ENCODE results near the gene SMARCD3. TPM values are rescaled to one million over a fixed set of nuclear protein-coding genes. Genes with fewer than 3 reads are reported as not detected.

Gene SMARCD3
- total RNA-seq, 1 donor from 2014 or later: 59.0 TPM

DNA sequence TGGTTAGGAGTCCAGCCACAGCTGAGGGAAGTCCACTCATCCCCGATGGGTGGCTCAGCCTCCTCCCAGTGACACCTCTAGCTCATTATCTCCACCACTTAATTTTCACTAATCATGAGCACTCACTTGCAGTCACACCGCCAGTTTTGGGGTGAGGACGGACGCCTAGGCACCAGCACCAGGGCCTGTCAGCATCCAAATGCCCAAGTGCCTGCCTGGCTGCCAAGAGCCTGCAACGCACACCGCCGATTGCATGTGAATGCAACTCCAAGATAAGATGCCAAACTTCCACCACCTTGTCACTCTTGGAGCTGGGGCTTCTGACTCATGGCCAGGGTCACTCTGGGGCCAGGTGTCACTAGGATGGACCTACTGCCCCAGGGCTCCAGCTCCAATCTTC is 24.4 kb upstream of the SMARCD3 start:
- DNase-seq (ENCODE audit: low spot score): no peak

DNA sequence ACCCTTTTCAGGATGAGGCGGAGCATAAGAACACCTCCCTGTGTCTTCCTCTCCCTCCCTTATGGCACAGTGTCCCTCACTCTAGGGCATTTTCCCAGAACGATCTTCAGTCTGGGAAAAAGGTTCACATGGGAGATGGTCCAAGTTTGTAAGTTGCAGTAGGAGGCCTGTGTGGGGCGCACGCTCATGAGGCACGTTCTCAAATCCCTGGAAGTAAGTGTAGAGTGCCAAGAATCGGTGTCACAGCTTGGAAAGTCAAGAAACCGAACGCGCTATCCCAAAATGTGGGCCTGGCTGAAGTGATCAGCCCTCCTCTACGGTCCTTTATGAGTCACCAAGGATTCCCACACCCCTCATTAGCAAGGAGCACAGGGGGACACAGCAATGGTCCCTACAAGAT is 23.9 kb upstream of the SMARCD3 start:
- DNase-seq (ENCODE audit: low spot score): no peak

DNA sequence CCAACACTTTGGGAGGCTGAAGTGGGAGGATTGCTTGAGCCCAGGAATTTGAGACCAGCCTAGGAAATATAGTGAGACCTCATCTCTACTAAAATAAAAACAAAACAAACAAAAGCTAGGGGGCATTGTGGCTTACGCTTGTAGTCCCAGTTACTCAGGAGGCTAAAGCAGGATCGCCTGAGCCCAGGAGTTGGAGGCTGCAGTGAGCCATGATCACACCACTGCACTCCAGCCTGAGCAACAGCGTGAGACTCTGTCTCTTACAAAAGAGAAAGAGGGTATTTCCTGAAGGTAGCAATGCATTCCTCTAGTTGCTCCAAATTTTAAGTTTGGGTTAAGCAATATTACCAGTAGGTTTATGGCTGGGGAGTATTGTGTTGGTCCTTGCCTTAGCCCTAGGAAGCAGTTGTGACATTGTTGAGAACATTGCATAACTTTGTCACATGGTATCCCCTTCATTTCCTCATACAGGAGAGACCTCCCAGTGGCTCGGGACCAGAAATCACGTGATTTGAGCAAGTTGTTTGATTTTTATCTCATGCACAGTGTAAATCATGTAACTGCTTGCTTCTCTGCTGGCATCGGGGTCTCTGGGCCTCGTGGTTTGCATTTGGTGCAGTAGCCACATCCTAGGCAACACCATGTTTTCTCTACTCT is 23.3 kb upstream of the SMARCD3 start:
- DNase-seq (ENCODE audit: low spot score): peak; percentile 31

DNA sequence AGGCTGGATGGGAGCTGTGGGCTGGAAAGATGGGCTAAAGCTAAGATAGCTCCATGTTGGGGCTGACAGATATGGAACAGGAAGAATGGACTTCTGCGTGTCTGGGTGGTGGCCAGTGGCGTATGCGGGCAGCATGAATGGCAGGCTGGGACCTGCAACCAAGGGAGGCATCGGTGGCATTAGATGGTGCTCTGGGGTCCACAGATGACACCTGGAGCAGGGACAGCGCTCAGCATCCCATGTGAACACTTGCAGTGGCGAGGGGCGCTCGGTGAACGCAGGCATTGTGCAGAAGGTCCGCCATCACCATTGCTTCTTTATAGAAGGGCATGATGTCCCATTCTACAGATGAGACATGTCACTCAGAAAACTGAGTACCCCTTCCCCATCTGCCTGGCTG is 21.0 kb upstream of the SMARCD3 start:
- no peak for DNase-seq (ENCODE audit: low spot score)

DNA sequence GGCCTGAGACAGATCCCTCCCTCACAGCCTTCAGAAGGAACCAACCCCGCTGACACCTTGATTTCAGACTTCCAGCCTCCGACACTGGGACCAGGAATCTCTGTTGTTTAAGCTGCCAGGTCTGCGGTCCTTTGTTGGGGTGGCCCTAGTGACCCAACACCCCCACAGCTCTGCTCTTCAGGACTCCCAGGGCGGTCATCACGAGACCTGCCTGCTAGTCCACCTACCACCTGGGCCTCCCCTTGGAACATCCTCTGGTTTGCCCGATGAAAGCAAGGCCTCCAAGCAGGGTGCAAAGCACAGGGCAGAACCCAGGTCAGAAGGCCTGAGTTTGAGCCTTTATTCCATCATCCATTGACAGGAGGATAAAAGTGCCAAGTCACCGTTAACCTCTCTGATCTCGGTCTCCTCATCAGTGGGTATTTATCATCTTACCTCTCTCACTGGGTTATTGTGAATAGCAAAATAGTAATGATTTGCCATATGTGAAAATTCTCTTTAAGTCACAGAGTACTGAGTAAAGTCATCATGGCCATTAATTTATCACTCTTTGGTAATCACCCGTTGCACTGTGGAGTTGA is 16.9 kb upstream of the SMARCD3 start:
- DNase-seq (ENCODE audit: low spot score): no peak

DNA sequence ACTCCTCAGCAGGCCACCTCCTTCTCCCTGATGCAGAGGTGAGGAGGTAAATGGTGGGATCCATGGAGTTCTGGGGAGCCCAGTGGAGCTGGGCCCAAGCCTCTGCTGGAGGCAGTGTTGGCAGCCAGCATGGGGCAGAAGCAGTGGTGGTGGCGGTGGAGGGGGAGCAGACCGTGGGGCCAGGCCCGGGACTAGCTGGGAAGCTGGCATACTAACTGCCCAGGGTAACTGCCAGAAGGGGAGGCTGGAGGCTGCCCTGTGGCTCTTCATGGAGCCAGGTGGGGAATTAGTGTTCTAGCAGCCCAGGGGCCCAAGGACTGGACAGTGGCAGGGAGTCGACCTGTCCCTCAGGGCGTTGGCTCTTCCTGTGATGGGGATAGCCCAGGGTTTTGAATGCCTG is 16.1 kb upstream of the SMARCD3 start:
- DNase-seq (ENCODE audit: low spot score): no peak

DNA sequence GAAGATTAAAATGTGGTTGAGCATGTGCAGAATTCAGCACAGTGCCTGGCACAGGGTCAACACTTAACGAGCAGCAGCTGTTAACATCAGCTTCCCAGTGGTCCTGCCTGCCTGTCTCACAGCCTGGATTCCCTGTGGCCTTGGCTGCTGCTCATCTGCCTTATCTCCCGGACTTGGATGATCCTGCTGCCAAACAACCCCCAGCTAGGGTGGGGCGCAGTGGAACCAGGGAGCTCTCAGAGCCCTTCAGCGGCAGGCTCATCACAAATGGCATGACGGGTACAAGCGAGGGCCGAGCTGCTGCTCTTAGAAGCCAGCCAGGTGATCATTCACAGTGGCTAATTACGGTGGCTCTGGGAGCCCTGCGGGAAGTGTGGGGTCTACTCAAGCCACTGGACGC is 13.0 kb upstream of the SMARCD3 start:
- DNase-seq (ENCODE audit: low spot score): peak; percentile 88

DNA sequence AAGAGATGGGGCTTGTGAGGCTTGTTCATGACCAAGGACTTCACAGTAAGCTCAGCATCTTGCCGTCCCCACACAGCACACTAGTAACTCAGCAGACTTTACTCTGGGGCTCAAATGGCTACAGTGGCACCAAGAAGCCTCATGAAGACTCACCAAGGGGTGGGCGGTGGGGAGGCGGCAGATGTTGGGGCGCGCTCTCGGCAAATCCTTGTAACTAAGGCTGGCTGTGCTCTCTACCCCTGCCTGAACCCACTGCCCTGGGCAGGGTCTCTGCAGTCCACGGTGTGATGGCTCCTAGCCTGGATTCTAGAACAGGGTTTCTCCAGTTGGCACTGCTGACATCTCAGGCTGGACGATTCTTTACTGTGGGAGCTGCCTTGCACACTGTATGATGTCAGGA is 12.4 kb upstream of the SMARCD3 start:
- no peak for DNase-seq (ENCODE audit: low spot score)

DNA sequence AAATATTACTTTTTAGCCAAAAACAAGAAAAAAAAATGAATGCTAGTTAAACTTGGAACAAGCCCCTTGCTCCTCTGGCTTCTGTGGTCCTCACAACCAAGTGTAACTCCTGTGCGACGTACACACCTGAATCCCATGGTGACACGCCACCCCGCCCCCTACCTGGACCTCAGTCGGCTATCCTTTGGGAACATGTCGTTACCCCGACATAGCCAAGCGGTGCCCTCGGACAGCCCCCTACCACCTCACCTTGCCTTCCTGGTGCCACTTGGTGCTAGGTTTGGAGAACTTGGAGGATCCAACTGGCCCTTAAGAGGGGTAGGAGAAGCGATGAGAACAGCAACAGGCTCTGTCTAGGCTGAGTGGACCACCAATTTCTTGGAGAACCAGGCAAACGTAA is 12.0 kb upstream of the SMARCD3 start:
- DNase-seq (ENCODE audit: low spot score): no peak

DNA sequence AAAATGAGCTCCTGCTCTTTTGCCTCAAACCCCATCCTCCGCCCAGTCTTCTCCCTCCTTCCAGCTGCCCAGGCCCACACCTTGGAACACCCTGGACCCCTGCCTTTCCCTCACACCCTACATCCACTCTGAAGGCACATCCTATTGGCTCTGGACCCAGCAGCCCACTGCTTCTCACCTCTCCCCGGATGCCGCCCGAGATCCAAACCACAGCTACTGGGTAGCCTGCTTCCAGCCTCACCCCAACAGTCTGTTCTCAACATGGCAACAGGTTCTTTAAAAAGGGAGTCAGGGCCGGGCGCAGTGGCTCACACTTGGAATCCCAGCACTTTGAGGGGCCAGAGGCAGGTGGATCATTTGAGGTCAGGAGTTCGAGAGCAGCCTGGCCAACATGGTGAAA is 9.5 kb upstream of the SMARCD3 start:
- DNase-seq (ENCODE audit: low spot score): no peak

DNA sequence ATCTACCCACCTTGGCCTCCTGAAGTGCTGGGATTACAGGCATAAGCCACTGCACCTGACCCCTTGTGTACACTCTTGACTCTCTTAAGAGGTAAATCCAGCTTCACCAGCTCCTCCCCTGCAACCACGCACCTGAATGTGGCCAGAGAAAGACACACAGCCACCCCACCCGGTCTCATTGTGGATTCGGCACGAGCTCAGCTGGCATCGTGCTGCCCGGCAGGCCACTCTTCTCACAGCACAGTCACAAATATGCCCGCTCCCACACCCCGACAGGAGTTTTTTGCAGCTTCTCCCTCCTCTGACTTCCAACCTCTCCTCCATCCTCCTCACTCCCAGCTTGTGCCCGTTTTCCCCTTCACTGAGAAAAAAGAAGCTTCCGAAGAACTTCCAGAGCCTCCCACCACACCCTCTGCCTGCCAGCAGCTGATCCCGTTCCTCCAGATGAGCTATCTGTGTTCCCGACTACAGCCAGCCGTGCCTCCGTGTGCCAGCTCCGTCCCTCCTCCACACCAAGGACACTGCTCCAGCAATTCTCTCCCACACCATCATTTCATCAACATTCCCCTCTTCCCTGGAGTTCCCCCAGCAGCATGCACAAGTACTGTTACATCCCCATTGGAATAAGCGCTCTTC is 8.0 kb upstream of the SMARCD3 start:
- DNase-seq (ENCODE audit: low spot score): no peak

DNA sequence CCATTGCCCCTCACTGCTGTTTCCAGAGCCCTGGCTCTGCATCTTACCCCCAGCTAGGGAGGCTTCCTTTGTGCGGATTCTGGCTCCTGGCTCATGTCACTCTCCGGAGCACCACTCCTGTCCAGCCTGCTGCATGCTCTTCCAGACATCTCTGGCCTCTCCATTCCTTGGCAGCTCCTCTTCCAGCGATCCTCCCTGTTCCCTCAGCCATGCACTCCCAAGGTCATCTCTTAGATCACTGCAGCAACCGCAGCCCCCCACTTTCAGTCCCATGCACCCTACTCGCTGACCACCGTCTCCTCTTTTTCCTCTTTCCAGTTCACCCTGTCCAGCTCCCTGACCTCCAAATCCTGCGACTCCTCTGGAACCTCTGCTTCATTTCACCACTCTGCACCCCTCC is 6.9 kb upstream of the SMARCD3 start:
- no peak for DNase-seq (ENCODE audit: low spot score)

DNA sequence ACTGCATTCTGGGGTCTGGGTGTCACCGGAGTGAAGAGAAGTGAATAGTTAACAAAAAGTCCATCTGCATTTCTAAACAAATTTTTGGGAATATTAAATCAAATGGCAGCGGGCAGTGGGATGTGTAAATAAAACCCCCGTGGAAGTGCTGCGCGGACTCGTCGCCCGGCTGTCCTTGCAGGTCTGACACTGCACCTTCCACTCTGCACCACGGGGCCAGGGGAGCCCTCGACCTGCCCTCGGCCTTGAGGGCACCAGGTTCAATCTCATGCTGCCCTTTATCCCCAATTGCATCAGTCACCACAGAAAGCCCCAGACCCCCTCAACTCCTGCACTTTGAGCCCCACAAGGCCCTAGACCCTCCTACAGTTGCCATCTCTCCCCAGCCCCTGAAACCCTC is 6.4 kb upstream of the SMARCD3 start:
- no peak for DNase-seq (ENCODE audit: low spot score)

DNA sequence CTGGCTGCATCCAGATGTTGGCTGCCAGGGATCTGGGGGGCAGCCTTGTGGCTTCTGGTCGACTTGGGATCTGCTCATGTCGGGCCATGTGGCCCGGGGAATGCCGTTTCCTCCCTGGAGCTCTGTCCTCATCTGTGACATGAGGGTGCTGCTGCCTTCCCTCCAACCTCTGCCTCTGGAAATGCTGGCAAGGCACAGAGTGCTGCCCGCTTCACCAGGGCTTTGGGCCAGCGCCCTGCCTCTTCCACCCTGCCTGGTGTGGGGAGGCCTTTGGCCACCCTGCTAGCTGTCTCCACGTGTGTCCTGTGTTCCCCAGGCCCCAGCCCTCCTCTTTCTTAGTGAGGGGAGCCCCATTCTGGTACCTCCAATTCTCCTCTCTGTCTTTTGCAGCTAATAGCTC is 5.8 kb upstream of the SMARCD3 start:
- no peak for DNase-seq (ENCODE audit: low spot score)

DNA sequence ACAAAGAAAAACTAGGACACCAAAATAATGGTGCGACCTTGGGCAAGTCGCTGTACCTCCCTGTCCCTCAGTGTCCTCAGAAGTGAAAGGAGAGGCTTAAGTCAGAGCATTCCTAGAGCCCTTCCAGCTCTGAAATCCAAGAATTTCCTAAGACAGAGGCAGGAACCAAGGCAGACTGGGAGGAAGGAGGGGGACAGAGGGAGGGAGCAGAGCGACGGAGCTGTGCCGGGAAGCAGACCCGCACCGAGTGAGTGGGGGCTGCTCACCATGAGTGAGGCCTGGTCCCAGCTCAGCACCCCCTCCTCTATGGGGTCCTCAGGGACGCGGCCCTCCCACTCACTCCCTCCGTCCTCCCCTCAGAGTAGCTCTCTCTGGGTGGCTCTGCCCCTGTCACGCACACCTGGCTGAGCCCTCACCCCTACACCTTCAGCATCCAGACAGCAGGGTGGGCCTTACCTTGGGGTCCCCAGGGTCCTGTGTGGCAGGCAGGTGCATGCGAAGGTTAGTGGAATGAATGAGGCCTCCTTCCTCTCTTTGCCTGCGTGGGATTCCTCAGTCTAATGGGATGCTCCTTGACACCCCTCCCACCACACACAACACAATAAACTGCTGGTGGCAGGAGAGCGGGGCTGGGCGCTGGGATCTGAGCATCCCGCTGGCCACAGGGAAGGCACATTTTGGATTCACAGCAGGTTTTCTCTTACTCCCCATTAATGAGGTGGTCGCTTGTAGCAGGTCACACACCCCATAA is 4.6 kb upstream of the SMARCD3 start:
- DNase-seq (ENCODE audit: low spot score): no peak

DNA sequence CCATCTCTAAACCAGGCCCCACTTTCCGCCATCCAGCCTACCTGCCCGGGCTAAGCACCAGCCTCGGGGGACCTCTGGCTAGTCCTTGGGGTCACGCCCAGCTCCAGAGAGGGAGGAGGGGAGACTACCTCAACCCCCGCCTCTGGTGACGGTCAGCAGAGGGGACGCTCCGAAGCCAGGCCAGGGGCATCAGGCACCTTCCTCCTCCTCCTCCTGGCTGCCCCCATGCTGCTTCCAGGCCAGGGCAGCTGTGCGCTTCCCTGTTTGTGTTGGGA is 4.0 kb upstream of the SMARCD3 start:
- no peak for DNase-seq (ENCODE audit: low spot score)

DNA sequence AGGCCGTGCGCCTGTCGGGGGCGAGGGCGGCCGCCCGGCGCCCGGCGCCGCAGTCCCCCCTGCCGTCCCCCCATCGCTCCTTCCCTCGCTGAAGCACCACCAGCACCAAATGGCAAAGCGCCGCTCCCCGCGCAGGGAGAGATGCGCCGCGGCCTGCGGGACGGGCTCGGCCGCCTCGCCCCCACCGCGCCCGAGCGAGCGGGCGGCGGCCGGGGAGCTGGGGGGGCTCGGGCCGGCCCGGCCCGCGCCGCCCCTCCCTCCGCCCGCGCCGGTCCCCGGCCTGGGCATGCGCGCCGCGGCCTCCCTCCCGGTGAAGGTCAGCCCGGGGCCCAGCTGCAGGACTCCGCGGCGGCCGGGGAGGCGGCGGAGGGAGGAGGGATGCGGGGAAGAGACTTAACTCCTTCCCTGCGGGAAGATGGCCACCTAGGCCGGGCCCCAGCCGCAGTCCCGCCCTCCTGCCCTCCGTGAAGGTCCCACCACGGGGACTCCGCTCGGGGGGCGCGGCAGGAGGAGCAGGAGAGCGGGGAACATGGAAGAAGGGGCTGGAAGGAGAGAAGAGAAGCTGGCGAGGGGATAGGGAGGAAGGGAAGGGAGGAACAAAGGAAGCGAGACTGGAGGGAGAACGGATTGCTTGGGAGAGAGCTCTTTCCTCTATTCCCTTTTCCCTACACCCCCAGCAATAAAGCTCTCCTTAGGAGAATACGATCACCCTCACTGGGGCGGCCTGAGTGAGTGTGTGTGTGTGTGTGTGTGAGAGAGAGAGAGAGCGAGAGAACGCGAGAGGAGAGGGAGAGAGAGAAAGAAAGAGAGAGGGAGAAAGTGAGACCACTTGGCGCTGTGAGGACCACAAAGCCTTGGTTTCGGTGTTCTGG is 3.4 kb upstream of the SMARCD3 start:
- DNase-seq (ENCODE audit: low spot score): peak; percentile 89

DNA sequence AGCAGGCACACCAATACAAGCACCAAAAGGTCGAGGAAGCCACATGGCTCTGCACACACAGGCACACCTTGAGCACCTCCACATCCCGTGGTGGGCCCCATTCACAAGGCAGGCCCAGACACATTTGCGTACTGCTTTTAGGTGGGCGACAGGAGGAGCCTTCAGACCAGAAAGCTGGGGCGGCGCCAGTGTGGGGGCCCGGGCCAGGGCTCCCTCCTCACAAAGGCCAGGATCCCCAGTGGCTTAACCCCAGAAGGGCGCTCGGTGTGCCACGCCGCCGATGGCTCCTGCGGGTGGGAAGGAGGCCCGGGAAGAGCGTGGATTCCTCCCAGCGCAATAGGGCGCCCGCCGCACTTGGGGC is 2.8 kb upstream of the SMARCD3 start:
- peak; percentile 75 for DNase-seq (ENCODE audit: low spot score)

DNA sequence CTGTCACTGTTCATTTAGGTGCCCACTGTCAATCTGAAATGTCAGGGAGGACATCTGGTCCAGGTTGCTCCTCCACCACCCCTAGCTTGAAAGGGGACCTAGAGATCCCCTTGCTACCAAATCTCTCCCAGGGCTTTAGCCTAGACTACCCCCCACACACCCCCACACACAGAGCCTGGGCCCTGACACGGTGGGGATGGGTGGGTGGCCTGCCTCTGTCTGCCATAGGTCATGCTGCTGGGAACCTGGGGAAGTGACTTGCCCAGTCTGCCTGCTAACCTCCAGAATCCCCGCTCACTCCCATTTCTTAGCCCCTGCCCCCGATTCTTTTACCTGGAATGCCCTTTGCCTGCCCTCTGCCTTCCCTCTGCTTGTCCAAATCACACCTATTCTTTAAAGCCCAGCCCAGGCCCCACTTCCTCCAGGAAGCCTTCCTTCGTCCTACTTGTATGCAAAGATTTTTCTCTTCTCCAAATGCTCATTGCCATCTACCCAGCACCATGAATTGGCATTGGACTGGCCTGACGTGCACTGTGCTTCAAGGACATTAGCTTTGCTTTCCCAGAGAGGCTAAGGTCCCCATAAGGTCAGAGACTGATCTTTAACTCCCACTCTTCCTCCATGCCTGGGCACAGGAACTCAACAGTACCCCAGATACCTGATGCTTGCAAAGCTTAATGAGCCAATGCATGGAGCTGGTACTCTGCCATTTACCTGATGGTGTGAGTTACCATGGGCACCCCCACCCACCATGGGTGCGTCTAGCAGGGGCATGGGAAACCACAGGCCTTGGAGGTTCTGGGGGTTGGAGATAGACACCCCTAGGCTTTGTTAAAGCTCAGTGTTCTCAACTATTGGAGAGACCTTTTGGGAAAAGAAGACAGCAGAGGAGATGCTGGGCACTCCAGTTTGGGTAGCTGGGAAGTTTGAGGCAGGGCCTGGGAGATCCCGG is 2.0 kb upstream of the SMARCD3 start:
- DNase-seq (ENCODE audit: low spot score): no peak

DNA sequence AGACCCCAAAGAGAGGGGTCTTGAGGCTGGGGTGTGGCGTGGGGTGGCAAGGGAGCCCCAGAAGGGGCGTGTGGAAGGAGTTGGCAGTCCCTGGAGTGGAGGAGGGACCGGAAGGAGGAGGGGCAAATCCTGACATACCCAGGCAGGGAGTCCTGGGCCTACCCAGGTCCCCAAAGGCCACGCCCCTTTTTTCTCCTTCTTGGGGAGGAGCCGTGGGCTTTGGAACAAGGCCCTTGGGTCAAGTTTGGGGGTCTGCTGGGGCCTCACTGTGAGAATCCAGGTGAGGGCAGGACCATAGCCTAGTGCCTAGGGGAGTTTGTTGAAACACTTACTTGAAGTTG is 1.2 kb upstream of the SMARCD3 start:
- peak; percentile 91 for DNase-seq (ENCODE audit: low spot score)
